OCI-LY7 (cell line): ENCODE results near the gene DPM2. TPM values are rescaled to one million over a fixed set of nuclear protein-coding genes. Genes with fewer than 3 reads are reported as not detected.
A peak's percentile ranks its signal among the peaks of the same experiment; 100 is the strongest.

Experiments used
- BruUV-seq: library from RNA; stranded (reverse); fragments of 400-500 nt; replicated peaks from 2 replicates; lab custom pipeline; 2021; lab: Mats Ljungman, UMichigan
- CTCF ChIA-PET: fragments of 300-600 bp; sonication (Branson Sonifier 250); formaldehyde crosslinking; loops from one replicate; lab custom pipeline; 2022; ENCODE audit warnings: antibody characterized with exemption; ENCODE audit not compliant: unreplicated experiment; lab: Charles Lee
- POLR2A ChIA-PET: fragments of 300-600 bp; sonication (Branson Sonifier 250); formaldehyde crosslinking; loops from one replicate; lab custom pipeline; 2022; ENCODE audit warnings: antibody characterized with exemption; lab: Charles Lee
- DNase-seq: peaks from one replicate; pipeline ENCODE4 v3.0.0-alpha.2; 2015; ENCODE audit warnings: low spot score
- H2AFZ ChIP-seq: fragments of 200-600 bp; sonication (generic), shearing (Covaris generic); 2 replicates; pipeline ENCODE4 v1.6.1; 2014; ENCODE audit warnings: mild to moderate bottlenecking, antibody characterized with exemption, low read length, moderate library complexity
- H3K27ac ChIP-seq: fragments of 200-600 bp; sonication (generic); 2 replicates; pipeline ENCODE4 v1.5.1; 2014; ENCODE audit warnings: mixed run types, low read depth, mild to moderate bottlenecking, moderate library complexity, low read length, inconsistent platforms; ENCODE audit not compliant: poor library complexity, severe bottlenecking
- H3K36me3 ChIP-seq: fragments of 200-600 bp; sonication (generic); 2 replicates; pipeline ENCODE4 v1.6.1; 2014; ENCODE audit warnings: mild to moderate bottlenecking, antibody characterized with exemption, low read length, moderate library complexity, mixed read lengths; ENCODE audit not compliant: insufficient read depth
- H3K4me1 ChIP-seq: fragments of 200-600 bp; sonication (generic); 2 replicates; pipeline ENCODE4 v1.5.1; 2014; ENCODE audit warnings: mild to moderate bottlenecking, low read length; ENCODE audit not compliant: insufficient read depth, poor library complexity, severe bottlenecking
- H3K4me2 ChIP-seq: fragments of 200-600 bp; sonication (generic); 2 replicates; pipeline ENCODE4 v1.6.1; 2014; ENCODE audit warnings: mild to moderate bottlenecking, low read length
- H3K4me3 ChIP-seq: fragments of 200-600 bp; sonication (generic); 2 replicates; pipeline ENCODE4 v1.5.1; 2014; ENCODE audit warnings: mild to moderate bottlenecking, low read depth, low read length; ENCODE audit not compliant: poor library complexity, severe bottlenecking
- H3K79me2 ChIP-seq: fragments of 200-600 bp; sonication (generic); 2 replicates; pipeline ENCODE4 v1.6.1; 2016; ENCODE audit warnings: low read depth, mild to moderate bottlenecking, low read length, moderate library complexity, mixed read lengths; ENCODE audit not compliant: insufficient read depth
- H3K9me2 ChIP-seq: fragments of 200-600 bp; sonication (generic); 2 replicates; pipeline ENCODE4 v1.6.1; 2016; ENCODE audit warnings: mild to moderate bottlenecking, low read length, mixed read lengths; ENCODE audit not compliant: insufficient read depth
- H3K9me3 ChIP-seq: fragments of 200-600 bp; sonication (generic); 2 replicates; pipeline ENCODE4 v1.6.1; 2014; ENCODE audit warnings: mild to moderate bottlenecking, mixed run types, low read length, mixed read lengths
- H4K20me1 ChIP-seq: fragments of 200-600 bp; sonication (generic); 2 replicates; pipeline ENCODE4 v1.6.1; 2014; ENCODE audit warnings: mild to moderate bottlenecking, antibody characterized with exemption, low read length, moderate library complexity, mixed read lengths; ENCODE audit not compliant: insufficient read depth
- EZH2phosphoT487 ChIP-seq: fragments of 200-600 bp; sonication (generic); IDR thresholded peaks from 2 replicates; pipeline ENCODE4 v1.6.1; 2018; ENCODE audit warnings: low read depth, borderline replicate concordance, mild to moderate bottlenecking, mixed run types, antibody characterized with exemption, low read length, moderate library complexity, mixed read lengths
- intact Hi-C: fragments of 100-400 bp; cut with micrococcal nuclease; formaldehyde crosslinking; loops from one replicate; pipeline ENCODE4 v1.10.0; 2022; ENCODE audit not compliant: unreplicated experiment
- total RNA-seq, 2 experiments: library from RNA; depleted of rRNA in 1 of 2; stranded (reverse); fragments of >200 nt in 1 of 2; shearing (Covaris generic) in 1 of 2; gene quantifications; 2 replicates each; pipeline ENCODE4 v1.2.3, GENCODE V29; 2014 to 2022
- TF ChIP-seq, protein P1 (sequence below): fragments of 200-600 bp; sonication (generic); conservative IDR thresholded peaks from 2 replicates; pipeline ENCODE4 v1.5.1; 2014; ENCODE audit warnings: mild to moderate bottlenecking, antibody characterized with exemption, low read length, moderate library complexity, mixed read lengths

The DPM2 gene
- total RNA-seq, 2 experiments from 2014 or later = 49.7 to 50.7 TPM

DNA sequence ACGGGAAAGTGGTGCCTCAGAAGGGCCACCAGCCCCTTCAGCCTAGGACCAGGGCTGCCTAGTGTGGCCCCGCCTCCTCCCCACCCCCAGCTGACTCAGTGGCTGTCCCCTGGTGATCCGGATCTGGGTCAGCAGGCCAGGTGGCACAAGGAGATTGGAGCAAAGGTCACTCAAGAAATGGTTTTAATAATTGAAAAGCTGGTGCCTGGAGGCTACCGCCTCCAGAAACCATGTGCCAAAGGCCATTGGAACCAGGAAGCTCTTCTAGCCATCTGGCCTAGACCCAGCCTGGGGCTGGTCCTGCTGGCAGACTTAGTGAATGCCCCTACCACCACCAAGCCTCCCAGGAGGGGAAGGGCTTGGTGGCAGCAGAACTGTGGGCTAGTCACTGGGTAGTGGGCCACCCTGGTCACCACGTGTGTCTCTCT lies 22.3 kb downstream of the DPM2 start:
- Histone ChIP-seq H4K20me1 (0 out of 2 replicates have a peak, but pooled peaks cover 3% of the 10 kb centered on the region), H3K9me2 (no peaks in the 10 kb centered on the region), H3K9me3 (no peaks in the 10 kb centered on the region), H3K27ac (peak overlapping the region; percentile 91), H3K4me3 (peak overlapping the region; percentile 89), H2AFZ (no peak overlapping the region), H3K79me2 (peaks cover 39% of the 10 kb centered on the region), H3K36me3 (peaks cover 56% of the 10 kb centered on the region), H3K4me2 (peak overlapping the region; percentile 96), H3K4me1 (peaks cover 73% of the 10 kb centered on the region)
- intact Hi-C loops = loop anchor here (1.0 to 5.0 kb wide), 2 partner anchors 10 to 113 kb away; partner anchors contain the start of gene FPGS
- POLR2A ChIA-PET = interaction anchor here (0.5 to 3.4 kb wide), 9 partner anchors 9 to 278 kb away, joined by 3 to 22 read pairs (median 4); partner anchors contain the start of gene ST6GALNAC6
- no peak for DNase-seq
- TF ChIP-seq, protein P1, sequence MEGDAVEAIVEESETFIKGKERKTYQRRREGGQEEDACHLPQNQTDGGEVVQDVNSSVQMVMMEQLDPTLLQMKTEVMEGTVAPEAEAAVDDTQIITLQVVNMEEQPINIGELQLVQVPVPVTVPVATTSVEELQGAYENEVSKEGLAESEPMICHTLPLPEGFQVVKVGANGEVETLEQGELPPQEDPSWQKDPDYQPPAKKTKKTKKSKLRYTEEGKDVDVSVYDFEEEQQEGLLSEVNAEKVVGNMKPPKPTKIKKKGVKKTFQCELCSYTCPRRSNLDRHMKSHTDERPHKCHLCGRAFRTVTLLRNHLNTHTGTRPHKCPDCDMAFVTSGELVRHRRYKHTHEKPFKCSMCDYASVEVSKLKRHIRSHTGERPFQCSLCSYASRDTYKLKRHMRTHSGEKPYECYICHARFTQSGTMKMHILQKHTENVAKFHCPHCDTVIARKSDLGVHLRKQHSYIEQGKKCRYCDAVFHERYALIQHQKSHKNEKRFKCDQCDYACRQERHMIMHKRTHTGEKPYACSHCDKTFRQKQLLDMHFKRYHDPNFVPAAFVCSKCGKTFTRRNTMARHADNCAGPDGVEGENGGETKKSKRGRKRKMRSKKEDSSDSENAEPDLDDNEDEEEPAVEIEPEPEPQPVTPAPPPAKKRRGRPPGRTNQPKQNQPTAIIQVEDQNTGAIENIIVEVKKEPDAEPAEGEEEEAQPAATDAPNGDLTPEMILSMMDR = no peak
- no peak for TF ChIP-seq EZH2phosphoT487
- CTCF ChIA-PET = no interaction called here
- BruUV-seq = no TSS peak

DNA sequence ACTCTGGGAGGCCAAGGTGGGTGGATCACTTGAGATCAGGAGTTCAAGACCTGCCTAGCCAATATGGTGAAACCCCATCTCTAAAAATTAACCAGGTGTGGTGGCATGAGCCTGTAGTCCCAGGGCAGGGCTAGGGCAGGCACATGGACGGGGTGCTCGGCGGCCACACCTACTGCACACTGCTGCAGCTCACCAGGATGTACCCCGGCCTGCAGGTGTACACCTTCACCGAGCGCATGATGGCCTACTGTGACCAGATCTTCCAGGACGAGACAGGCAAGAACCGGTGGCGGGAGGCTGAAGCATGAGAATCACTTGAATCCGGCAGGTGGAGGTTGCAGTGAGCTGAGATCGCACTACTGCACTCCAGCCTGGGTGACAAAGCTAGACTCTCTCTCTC lies 24.0 kb downstream of the DPM2 start:
- Histone ChIP-seq H3K9me2 (no peaks in the 10 kb centered on the region), H3K4me1 (peaks cover 65% of the 10 kb centered on the region), H2AFZ (no peak overlapping the region), H3K4me3 (no peak overlapping the region), H3K4me2 (peak overlapping the region; percentile 3; the same call in 1 of the 2 replicates), H3K9me3 (no peaks in the 10 kb centered on the region), H3K79me2 (peaks cover 39% of the 10 kb centered on the region), H4K20me1 (0 out of 2 replicates have a peak, but pooled peaks cover 3% of the 10 kb centered on the region), H3K36me3 (peaks cover 67% of the 10 kb centered on the region), H3K27ac (no peak overlapping the region)
- ChIA-PET CTCF (no interaction called here), POLR2A (interaction anchor here (0.6 to 3.4 kb wide), 2 partner anchors 10 to 11 kb away, joined by 3 to 22 read pairs; no protein-coding TSS in a partner anchor)
- no TSS peak for BruUV-seq
- intact Hi-C loops = no loop called here
- no peak for DNase-seq
- TF ChIP-seq, protein P1 = no peak
- no peak for TF ChIP-seq EZH2phosphoT487

DNA sequence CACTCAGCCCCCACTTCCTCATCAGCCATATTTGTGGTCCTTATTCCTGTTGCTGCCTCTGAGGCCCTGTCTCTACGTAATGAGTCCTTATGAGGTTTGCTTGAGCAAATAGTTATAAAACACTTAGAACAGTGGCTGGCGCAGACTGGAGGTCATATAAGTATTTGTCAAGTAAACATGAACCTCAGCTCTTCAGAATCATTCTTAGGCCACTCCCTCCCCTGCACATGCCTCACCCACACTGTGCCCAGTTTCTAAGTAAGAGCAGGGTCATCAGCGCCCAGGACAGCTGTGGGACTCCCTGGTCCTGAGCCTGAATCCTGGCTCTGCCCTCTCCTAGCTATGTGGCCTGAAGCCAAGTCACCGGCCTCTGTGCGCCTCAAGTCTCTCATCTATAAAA lies 24.8 kb downstream of the DPM2 start:
- 0 out of 2 replicates have a peak, but pooled peaks cover 3% of the 10 kb centered on the region for H4K20me1 ChIP-seq
- no peaks in the 10 kb centered on the region for H3K9me2 ChIP-seq
- TF ChIP-seq, protein P1 = no peak
- TF ChIP-seq EZH2phosphoT487 = no peak
- BruUV-seq = no TSS peak
- peaks cover 39% of the 10 kb centered on the region for H3K79me2 ChIP-seq
- peaks cover 75% of the 10 kb centered on the region for H3K36me3 ChIP-seq
- H2AFZ ChIP-seq = no peak overlapping the region
- H3K9me3 ChIP-seq = no peaks in the 10 kb centered on the region
- peaks cover 57% of the 10 kb centered on the region for H3K4me1 ChIP-seq
- no peak for DNase-seq
- H3K27ac ChIP-seq = peak overlapping the region; percentile 20
- CTCF ChIA-PET = interaction anchor here (0.8 kb wide), 1 partner anchor 42 kb away, joined by 3 read pairs; no protein-coding TSS in a partner anchor
- POLR2A ChIA-PET = interaction anchor here (0.6 kb wide), 1 partner anchor 9 kb away, joined by 3 read pairs; no protein-coding TSS in a partner anchor
- peak overlapping the region; percentile 36; the same call in 1 of the 2 replicates for H3K4me2 ChIP-seq
- intact Hi-C loops = no loop called here
- H3K4me3 ChIP-seq = no peak overlapping the region
